Activated T-cell treated with anti-CD3 and anti-CD28 coated beads, Interleukin-2, amount 50 U/mL, for 1 hour (primary cell): ENCODE results near the gene MAPKAP1.

Experiments
- DNase-seq: peaks from one replicate; pipeline ENCODE4 v3.0.0-alpha.2; 2020

MAPKAP1 gene

DNA sequence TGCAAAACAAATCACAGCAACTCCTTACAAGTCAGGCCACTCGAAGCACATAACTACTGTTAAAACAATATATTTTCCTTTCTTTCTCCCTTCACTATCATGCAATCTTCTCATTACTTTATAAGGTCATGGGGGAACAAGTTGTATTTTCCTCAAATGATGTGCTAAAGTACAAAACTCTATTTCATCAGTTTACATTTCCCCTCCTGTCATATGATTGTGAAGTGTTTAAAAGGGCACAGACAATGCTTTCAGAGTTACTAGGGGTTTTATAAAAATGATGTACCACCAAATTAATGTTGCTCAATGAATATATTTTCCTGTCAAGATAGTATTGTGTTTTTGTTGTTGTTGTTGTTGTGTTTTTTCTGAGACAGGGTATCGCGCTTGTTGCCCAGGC is 34.1 kb downstream of the MAPKAP1 start:
- no peak for DNase-seq

DNA sequence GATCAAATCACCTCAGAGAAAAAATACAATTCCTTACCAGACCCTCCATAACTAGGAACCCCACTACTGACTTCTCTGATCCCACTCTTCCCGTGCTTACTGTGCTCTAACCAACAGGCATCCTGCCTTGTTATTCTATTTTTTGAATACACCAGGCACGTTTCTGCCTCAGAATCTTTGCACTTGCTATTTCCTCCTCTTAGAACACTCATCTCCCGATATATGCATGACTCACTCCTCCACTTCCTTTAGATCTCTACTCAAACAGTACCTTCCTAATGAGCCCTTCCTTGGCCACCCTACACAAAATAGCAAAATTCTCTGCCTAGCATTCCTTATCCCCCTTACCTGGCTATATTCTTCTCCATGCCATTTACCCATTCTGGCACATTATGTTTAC is 43.9 kb downstream of the MAPKAP1 start:
- no peak for DNase-seq

DNA sequence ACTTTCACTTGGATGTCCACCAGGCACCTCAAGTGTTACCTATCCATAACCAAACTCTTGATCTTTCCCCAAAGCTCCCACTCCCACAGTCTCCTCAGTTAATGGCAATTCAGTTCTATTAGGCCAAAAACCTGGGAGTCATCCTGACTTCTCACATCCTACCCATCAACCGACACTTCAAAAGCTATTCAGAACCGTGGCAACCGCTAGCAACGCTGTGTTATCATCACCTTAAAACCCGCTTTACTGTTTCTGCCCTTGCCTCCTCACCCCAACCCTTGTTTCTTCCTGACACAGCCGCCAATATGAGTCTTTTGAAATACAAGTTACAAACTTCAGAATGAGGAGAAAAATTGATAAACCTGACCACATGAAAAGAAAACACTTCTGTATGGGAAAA is 46.5 kb downstream of the MAPKAP1 start:
- no peak for DNase-seq

DNA sequence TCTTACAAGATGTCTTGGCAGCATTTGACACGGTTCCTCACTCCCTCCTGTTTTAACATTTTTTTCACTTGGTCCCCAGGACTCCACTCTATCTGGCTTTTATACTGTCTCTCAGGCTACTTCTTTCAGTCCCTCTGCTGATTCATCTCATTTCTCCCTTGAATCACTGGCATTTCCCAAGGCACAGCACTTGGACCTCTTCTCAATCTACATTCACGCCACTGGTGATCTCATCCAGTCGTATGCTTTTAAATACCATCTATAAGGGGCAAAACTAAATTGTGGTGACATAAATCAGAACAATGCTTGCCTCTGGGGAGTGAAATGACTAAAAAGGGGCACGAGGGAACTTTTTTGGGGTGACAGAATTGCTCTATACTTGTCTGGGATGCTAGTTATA is 47.1 kb downstream of the MAPKAP1 start:
- DNase-seq: no peak

DNA sequence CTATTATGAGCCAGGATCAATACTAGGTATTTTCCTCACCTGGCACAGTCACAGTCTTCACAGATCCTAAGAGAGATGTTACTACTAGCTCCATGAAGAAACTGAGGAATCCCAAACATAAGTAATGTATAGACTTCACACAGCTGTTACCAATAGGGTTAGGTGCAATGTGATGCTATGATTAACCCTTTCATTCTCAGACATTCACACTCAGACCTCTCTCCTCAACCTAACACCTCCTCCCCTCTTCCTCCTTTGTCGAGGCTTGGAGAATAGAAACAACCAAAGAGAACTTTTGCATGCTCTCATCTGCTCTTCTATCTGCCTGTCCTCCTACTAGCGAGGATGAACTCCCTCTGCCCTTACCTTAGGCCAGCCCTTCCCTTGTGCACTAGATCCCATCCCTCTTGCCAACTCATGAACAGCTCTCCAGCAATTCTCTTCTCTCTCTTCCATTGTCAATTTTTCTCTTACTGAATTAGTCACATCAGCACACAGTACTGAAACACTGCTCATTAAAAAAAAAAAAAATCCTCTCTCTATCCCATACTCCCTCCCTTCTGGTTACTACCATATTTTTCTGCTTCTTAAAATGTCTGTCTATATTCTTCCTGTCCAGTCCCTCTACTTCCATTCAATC is 47.7 kb downstream of the MAPKAP1 start:
- no peak for DNase-seq

DNA sequence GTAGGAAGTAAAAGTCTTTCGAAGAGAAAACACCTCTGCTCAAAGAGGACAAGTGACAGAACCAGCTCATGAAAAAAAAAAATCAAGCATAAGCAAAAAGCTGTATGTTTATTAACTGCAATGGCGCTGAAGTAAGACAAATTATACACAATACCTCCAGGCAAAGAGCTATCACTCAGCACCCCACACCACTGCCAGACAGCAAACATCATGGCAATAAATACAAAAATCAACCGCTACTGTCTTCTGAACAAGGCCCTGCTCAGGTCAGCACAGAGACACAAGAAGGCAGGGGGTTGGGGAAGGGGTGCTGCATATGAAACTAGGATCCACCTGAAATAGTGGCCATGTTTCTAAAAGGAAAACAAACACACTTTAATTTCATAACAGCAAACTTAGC is 50.4 kb downstream of the MAPKAP1 start:
- DNase-seq: no peak

DNA sequence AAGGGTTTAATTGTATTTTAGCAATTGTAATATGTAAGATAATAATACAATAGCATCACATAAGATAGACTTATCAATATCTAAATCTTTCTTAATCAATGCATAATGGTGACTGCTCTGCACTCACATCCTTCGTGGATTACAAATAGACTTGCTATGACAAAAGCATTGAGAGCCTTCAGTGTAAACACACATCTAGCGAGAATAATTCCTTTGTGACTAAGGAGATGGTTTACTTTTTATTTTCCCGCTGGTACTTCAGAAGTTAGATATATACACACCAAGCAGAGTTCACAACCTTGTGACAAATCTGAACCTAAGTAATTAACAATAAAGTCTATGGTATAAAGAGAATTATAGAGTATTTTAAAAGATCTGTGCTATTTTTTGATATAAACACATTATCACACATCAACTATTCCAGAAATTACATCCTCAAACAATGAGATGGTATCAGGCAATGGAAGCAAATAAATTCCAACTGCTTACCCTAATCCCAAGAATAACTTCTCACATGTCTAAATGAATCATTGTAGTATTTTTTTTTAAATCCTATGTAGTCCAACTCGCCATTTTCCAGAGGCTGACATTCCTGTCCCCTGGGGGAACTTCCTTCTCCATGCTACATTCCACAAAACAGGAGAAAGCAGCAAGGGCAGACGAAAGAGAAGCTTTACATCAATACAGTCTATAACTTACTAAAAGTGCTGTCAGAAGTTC is 51.2 kb downstream of the MAPKAP1 start:
- no peak for DNase-seq

DNA sequence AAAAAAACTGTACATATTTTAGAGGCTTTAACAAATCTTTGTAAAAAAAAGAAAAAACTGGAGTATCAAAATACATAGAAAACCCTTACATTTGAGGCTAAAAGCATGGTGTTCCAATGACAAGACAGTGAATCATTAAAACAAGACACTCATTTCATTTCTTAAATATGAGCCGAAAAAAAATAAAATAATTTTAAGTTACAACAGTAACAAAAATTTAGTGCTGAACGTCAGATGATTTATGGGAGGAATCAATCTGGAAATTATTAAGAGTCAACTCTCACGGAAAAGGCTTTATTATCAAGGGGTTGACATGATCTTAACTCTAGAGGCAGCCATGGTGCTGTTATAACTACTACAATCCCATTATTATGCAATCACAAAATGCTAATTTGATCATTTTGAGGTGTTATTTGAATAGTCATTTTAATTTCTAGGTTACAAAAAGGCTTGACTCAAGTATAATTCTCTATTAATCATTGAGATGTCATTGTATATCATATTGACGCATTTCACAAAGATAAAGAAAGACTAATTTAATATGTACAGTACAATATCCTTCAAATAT is 51.9 kb downstream of the MAPKAP1 start:
- no peak for DNase-seq

DNA sequence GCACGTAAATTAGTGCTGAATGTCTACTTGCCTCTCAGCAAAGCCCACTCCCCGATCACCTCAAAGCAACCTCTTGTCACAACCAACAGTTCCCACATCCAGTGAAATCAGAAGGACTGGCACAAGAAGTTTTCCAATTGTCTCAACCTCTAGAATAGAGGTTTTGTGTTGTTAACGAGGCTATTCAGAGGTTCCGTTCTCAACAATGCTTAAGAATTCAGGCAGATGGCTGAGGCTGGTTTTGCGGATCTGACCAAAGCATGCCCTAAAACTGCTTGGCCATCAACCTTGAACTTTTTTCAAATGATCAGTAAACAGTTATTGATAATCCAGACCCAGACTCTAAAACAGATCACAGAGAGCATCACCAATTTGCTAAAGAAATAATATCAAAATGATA is 52.9 kb downstream of the MAPKAP1 start:
- DNase-seq: no peak

DNA sequence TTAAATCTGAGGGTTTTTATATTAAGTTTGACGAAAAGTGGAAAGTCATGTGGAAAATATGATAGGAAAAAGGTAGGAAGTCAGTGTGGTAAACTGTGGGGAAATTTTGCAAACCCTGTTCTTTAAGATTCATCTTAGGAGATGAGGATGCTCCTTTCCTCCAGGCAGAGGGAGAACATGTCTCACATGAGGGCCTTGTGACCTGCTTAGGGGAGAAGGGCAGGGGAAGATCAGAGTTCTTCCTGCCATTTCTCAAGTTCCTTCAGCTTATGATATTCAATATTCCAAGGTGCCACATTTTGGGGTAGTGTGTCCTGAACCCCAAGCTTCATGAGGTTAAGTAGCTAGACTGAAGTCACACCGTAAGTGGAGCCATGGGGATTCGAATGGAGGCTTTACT is 53.7 kb downstream of the MAPKAP1 start:
- DNase-seq: no peak

DNA sequence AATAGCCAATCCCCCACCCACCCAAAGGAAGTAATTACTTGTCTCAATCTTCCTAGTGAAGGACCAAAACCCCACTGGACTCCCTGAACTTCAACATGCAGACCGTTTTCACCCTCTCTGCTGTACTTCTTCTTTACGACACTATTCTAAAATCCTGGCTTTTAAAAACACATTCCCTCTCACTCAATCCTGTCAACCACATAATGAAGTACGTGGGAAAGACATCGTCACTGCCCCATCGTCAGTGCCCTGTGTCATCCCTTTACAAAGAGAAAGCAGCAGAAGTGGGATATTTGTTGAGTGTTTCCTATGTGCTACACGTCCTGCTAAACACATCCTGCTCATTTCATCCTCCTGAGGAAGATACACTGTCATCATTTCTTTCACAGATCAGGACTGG is 54.2 kb downstream of the MAPKAP1 start:
- DNase-seq: no peak

DNA sequence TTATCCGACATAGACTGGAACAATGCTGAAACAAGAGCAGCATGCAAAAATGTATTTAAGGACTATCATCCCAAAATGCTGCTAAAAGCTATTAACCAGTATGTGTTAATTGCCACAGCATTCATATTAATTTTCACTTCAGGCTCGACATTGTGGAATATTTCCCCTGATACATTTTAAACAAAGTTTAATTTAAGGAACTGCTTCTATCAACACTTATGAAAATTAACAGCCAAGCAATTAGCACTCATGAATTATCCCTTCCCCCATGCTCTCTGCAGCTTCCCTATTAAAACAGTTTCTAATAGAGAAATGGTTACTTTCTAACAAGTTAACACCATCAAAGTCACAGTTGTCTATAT is 54.8 kb downstream of the MAPKAP1 start:
- no peak for DNase-seq

DNA sequence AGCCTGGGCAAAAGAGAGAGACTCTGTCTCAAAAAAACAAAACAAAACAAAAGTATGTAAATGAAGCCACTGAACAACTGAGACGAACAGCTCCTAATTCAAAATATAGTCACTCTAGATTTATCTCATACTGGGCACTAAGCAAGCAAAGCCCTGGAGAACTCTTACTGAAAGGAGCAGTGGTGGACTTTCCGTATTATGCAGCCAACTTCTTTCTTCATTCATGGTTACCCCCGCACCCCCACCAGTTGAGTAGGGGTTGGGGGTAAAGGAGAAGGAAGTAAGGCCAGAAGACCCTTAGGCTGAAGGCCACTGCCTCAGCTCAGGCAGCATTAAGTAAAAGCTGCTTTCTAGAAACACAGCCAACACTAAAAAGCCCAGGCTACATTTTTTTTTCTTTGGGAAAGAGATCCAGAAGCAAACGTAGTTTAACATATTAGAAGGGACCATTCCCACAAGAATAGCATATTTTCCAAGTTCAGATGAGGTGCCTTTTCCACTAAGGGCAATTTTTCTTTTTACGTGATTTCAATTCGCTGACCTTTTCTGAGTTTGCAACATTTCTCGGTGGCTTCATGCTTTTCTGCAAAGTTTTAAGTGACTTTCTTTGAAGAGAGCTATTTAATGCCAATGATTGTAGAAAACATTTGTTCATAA is 55.3 kb downstream of the MAPKAP1 start:
- DNase-seq: no peak

DNA sequence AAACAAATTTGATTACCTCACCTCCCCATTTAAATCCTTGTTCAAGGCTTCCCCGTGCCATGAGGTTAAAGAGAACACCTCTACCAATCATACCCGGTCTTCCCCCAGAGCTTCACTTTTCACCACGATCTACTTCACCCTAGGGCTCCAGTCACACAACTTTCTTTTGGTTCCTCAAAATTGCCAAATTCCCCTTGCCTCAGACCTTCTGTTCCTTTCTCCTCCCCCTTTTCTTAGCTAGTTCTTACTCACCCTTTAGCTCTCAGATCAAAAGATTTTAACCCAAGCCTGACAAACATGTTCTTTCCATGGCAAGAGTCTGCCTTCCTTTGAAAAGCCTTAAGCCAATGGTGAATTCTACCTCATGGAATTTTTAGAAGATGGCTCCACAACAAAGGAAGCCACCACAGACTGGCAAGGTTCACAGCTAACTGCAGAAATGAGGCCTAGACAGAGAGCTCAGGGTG is 56.7 kb downstream of the MAPKAP1 start:
- DNase-seq: no peak

DNA sequence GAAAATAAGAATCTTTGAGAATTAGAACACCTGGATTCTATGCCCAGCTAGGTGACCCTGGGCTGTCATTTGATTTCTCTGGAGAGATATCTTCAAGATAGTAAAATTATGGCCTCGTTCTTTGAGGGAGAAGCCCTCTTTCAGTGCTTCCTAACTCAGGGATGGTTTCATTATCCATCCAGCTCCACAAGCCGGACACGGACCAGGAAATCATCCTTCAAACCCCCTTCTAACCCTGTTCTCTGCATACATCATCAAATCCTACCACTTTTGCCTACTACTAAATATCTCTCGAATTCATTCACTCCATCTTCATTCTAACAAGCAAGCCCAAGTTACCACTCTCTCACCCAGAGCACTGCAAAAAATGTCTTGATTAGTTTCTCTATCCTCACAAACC is 57.2 kb downstream of the MAPKAP1 start:
- DNase-seq: no peak

DNA sequence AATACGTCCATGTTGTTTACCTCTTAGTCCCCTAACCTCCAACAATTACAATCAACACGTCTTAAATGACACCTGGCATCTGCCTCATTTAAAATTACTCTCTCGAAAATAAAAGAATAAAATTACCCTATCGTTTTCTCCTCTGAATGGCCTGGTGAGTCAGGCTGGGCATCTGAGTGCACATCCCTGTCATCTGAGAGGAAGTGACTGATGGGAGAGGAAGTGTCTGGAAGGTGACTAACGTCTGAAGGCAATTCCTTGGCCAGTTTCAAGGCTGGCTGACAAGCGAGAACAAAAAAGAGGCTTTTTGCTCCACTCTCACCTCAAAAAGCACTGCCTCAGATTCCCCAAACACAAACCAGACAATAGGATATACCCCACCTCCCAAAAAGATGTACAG is 57.7 kb downstream of the MAPKAP1 start:
- no peak for DNase-seq

DNA sequence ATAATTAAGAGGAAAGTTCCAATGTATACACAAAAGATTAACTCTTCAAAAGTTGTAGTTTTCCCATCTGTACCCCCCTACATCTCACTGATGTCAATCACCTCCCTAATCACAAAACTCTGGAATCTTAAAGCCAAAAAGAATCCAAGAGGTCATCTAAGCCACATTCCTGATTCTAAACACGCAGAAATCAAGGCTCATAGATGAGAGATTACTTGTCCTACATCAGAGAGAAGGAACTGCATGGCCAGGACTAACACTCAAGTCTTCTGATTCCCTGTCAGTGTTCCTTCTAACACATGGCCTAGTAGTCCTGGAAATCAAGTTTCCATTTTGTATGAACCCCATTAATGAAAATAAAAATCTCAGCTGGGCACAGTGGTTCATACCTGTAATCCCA is 58.7 kb downstream of the MAPKAP1 start:
- no peak for DNase-seq

DNA sequence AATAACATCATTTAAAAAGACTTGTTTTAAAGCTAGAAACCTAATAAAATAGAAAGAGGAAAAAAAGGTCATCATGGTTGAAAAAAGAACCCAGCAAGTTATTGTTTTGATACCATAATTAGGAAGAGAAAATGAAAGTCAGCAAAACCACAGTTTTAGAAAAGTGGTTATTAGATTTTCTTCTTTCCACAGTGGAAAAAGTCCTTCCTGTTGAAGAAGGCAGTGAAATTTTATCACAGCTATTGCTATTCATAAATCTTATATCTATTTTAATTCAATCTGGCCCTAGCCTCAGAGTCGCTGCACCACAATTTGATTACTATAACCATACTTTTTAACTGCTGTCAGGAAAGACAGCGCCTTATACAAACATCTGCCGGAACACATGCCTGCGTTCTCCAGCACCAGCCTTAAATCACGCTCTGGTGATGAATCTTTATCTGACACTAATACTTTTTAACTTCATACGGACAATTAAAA is 60.3 kb downstream of the MAPKAP1 start:
- DNase-seq: no peak

DNA sequence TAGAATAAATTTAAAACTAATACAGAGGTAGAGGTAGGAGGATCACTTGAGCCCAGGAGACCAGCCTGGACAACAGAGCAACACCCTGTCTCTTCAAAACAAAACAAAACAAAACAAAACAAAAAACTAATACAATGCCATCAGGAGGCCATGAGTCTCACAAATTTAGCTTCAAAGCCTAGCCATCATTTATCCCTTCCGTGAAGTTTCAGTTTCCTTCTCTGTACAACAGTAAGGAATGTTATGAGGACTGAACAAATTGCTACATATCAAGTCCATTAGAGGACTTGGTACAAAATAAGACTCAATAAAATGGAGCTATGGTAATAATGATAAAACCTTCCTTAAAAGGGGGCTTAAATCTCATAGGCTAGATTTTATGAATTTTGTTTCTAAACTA is 60.8 kb downstream of the MAPKAP1 start:
- no peak for DNase-seq

DNA sequence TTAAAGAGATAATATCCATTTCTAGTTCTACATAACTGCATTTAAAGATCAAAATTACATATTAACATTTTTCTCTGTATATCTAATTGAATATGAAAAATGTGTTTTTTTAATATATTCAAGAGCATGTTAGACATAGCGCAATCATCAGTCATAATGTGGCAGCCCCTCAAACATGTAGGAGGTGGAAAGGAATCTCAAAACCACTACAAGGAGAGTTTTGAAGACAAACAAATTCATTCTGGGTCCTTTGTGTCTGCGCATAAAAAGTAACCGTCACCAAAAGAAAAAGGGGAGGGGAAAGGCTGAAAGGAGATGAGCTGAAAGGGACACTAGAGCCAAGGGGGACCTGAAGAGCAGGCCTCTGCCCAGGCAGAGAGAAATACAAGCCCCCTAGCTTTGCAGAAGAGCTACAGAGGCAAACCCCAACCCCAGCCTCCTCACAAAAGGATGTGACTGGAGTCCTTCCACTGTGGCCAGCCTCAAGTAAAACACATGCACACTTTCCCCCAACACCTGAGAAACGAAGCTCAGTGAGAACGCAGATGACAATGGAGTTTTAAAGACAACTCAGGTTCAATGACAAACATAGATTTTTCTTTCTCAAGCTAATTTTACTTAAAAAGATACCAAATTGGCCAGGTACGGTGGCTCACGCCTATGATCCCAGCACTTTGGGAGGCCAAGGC is 62.0 kb downstream of the MAPKAP1 start:
- no peak for DNase-seq

DNA sequence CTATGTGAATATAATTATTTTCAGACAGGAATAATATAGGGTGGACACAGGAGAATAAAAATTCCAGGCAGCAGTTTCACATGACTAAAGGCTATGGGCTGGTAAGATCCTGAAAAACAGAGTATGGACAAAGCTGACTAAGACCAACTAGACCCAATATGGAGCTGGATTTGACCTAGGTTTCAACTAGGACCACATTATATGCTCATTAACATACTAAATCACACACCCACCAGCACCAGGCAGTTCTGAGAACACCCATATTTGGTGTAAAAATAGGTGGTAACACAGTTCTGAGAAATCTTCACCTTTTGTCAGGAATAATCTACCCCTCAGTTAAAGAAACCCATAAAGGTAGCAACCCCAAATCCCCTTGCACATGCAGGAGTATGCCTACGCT is 64.7 kb downstream of the MAPKAP1 start:
- DNase-seq: no peak

DNA sequence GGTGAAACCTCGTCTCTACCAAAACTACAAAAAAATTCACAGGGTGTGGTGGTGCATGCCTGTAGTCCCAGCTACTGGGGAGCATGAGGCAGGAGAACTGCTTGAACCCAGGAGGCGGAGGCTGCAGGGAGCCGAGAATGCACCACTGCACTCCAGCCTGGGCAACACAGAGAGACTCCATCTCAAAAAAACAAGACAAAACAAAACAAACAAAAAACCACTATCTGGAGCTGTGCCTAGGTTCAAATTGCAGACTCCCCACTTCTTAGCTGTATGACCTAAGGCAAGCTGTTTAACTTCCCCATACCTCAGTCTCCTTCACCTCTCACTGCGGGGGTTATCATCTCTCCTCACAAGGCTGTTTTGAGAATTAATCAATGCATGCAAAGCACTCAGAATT is 68.0 kb downstream of the MAPKAP1 start:
- no peak for DNase-seq
